Cardiac septum (tissue), 1 donor: ENCODE results near the gene EDEM1. TPM values are rescaled to one million over a fixed set of nuclear protein-coding genes. Genes with fewer than 3 reads are reported as not detected.
"Not testable (repeated sequence)": the region's sequence is repeated elsewhere in the genome, so short reads cannot be mapped to it uniquely, and the experiment has no call there.

Experiments
- DNase-seq: peaks from one replicate; pipeline ENCODE4 v3.0.0-alpha.2; 2020; ENCODE audit warnings: low spot score
- intact Hi-C: fragments of 100-400 bp; cut with DNase I; formaldehyde crosslinking; loops from one replicate; pipeline ENCODE4 v1.14.0; 2022
- total RNA-seq: library from RNA; stranded (reverse); fragmentation: NEBNext Ultra II Directional; extraction: Animal tissue kit (Norgen Biotek cat#: 25700); gene quantifications from one replicate; pipeline ENCODE4 v1.2.1, GENCODE V29; 2021
- donor health status: DM: no; HTN: no; CAD: no.

Gene EDEM1
- total RNA-seq, 1 donor from 2014 or later = 10.3 TPM

DNA sequence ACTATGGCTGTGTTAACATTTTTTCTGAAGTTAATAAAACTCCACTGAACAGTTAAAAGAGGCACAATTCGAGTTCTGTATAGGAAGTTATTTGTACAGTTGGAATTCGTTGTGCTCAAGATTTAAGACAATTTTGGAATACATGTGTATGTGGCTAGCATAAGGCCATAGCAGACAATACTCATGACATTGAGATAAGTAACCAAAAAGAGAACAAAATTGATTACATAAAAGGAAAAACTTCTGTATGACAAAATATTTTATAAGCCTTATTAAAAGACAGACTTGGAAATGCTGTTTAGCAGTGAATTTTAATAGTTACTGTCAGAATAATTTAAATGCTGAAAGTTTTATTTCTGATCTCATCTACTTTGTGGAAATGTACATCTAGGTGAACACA, 17.7 kb upstream of the EDEM1 start:
- intact Hi-C loops = no loop called here
- no peak for DNase-seq

DNA sequence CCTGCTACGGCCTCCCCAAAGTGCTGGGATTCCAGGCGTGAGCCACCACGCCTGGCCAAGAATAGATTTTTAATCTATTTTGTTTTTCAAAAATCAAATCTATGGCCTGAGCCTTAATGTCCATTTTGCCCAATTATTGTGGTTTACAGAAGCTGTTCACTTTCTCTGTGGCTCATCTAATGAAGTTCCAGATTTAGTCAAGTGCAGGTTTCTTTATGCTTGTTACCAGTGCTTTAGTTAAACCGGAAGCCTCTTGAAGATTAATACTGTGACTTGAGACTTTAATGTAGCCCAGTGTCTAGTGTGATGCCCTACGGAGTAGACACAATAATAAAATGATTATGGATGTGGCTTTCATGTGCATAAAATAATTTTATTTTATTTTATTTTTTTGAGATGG, 16.5 kb upstream of the EDEM1 start:
- intact Hi-C loops = no loop called here
- no peak for DNase-seq

DNA sequence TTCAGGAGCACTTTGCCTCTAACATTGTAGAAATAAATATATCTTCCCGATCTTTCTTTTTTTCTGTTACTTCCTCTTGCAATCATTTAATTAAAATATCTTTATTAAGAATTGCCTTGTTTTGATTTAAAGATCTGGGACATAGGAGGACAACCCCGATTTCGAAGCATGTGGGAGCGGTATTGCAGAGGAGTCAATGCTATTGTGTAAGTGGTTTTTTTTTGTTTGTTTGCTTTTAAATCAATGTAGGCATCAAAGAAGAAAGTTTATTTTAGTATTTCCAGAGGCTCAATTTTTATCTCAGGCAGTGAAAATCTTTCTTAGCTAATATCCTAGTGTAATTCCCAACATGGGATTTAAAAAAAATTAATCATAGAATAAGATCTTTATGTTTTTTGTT, 15.5 kb upstream of the EDEM1 start:
- intact Hi-C loops = no loop called here
- DNase-seq = no peak

DNA sequence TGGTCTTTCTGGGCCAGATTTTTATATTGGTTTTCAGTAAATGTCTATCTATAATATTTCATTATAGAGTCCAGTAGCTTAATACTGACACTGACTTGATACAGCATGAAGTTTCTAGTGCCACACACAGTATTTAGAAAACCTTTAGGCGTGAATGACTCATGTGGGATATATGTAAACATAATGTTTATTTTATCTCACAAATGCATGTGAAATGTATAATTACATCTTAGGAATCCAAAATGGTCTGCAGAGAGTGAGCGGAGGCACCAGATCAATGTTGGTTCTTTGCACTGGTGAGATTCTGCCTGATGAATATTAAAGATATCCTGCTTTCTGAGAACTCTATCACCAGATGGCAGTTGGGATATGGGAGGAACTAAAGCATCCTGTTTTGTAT, 8.5 kb upstream of the EDEM1 start:
- DNase-seq, intact Hi-C loops: not testable (repeated sequence)

DNA sequence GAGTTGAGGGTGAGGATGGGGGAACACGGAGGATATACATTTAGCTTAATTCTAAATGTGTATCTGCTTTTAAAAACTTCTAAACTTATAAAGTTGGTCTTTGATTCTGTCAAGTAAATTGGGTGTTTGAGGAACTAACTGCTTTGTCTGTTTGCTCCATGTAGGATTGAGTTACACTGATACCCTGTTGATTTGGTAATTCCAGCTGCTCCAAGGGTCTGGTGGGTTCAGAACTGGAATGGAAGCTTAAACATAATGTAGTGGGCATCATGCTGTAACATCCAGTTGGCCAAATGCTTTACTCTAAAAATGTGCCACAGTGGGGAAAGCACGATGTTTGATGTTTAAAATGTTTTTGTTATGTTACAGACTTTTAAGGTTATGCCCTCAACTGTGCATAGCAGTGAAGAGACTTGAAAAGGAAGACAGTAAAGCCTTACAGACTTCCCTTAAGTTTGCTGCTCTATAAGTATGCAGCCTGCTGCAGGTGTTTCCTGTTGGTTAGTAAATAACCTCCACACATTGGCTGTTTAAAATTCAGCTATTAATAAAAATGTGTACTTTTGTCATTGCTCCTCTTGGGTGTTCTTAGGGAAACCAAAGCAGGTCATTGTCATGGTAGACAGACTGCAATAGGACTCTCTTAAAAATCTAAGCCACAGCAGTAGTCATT, 5.9 kb upstream of the EDEM1 start:
- DNase-seq = no peak
- intact Hi-C loops = loop anchor here (10.0 kb wide), 1 partner anchor 467 kb away; no protein-coding TSS in a partner anchor

DNA sequence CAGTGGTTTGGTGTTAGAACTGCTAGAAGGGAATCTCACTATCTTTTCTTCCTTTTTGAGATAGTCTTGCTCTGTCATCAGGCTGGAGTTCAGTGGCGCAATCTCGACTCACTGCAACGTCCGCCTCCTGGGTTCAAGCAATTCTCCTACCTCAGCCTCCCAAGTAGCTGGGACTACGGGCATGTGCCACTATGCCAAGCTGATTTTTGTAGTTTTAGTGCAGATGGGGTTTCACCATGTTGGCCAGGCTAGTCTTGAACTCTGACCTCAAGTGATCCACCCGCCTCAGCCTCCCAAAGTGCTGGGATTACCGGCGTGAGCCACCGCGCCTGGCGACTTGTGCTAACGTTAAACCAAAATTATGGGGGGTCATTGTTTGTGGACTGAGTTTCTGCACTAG, 3.8 kb upstream of the EDEM1 start:
- intact Hi-C loops = loop anchor here (10.0 kb wide), 1 partner anchor 469 kb away; no protein-coding TSS in a partner anchor
- not testable (repeated sequence) for DNase-seq

DNA sequence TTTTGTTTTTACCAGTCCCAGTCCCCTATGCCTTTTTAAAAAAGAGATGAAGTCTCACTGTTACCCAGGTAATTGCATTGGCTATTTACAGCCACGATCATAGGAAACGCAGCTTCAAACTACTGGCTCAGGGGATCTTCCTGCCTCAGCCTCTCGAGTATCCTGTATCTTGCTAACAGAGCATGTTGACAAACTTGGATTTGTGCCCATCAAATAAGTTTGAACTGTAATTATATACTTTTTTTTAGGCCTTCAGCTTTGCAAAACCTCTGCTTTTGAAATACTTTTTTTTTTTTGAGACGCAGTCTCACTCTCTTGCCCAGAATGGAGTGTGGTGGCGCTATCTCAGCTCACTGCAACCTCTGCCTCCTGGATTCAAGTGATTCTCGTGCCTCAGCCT, 3.0 kb upstream of the EDEM1 start:
- no peak for DNase-seq
- intact Hi-C loops = loop anchor here (10.0 kb wide), 1 partner anchor 470 kb away; no protein-coding TSS in a partner anchor

DNA sequence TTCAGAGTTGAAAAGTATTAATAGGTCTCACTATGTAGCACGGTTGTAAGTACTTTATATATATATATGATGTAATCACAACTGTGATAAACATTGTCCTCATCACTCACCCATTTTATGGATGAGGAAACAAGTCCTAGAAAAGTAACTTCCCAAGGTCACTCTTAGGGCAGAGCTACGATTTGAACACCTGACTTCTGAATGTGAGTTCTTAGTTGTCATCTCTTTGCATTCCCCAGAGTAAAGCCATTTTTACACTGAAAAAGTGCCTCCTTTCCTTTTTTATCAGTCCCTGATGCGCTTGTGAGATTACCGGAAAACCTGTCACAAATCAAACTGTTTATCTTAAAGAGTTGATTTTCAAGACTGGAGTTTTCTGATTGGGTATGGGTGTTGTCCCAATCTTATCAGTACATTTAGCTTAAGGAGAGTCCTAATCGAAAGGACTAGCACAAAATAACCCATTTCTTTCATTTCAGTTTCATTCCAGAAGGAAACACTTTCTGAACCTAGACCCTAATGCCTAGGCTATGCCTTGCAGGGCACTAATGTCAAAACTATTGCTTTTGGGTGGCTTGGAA, 2.3 kb upstream of the EDEM1 start:
- no peak for DNase-seq
- intact Hi-C loops = loop anchor here (5.0 to 10.0 kb wide), 2 partner anchors 470 to 693 kb away; partner anchors contain the start of gene ITPR1

DNA sequence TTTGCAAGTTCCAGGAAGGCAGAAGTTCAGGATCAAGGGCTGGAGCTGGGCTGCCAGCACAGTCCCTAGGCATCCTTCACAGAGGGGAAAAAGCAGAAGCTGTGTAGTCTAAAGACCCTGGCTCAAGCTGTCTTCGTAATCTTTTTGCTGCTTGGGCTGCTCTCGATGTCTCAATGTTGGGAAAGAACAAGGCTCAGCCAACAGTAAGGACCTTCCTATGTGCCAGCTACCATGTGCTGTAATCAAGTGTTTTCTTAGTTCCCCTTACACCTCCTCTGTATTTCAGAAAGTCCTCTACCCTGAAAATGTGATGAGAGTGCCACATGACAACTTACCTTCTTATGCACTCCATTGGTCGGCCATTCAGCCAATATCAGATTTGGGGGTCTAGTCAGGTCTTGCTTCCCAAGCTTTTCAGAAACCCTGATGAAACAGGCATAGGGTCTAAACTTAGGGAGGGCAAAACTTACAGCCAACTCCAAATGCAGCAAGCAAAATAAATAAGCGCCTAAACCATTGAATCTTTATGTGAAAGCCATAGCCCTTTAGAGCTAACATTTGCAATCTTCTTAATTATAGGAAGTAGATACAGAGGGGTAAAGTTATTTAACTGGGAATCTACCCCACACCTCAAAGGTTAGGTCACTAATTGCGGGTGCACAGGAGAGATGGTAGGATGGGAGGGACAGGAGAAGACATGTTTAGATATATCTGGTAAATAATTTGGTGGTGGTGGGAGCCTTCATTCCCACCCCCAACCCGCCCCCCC, 1.2 kb upstream of the EDEM1 start:
- intact Hi-C loops = loop anchor here (5.0 to 10.0 kb wide), 2 partner anchors 471 to 694 kb away; partner anchors contain the start of gene ITPR1
- no peak for DNase-seq

DNA sequence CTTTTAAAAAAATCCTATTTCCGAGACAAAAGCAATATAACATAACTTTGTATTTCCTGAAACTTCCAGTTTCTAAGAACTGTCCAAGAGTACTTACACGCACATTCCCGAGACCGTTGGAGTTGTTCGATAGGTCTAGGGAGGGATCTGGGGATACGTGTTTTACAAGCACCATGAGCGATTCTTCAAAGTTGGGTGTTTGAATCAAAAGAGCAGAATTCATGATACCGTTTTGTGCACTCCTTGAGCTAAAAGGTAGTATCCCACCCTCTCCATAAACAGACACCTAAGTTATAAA, 700 bp upstream of the EDEM1 start:
- DNase-seq = no peak
- intact Hi-C loops = loop anchor here (1.0 to 10.0 kb wide), 3 partner anchors 65 to 695 kb away; partner anchors contain the start of genes ARL8B and ITPR1

DNA sequence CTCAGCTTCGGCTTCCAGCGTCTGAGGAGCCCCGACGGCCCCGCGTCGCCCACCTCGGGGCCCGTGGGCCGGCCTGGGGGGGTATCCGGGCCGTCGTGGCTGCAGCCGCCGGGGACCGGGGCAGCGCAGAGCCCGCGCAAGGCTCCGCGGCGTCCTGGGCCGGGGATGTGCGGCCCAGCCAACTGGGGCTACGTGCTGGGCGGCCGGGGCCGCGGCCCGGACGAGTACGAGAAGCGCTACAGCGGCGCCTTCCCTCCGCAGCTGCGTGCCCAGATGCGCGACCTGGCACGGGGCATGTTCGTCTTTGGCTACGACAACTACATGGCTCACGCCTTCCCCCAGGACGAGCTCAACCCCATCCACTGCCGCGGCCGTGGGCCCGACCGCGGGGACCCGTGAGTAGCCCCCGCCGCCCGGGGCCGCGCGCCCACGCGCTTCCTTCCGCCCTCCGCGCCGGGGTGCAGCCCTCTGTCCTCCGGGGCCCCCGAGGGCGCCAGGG, 462 bp downstream of the EDEM1 start:
- peak; percentile 76 for DNase-seq
- intact Hi-C loops = loop anchor here (1.0 to 10.0 kb wide), 3 partner anchors 66 to 696 kb away; partner anchors contain the start of genes ARL8B and ITPR1

DNA sequence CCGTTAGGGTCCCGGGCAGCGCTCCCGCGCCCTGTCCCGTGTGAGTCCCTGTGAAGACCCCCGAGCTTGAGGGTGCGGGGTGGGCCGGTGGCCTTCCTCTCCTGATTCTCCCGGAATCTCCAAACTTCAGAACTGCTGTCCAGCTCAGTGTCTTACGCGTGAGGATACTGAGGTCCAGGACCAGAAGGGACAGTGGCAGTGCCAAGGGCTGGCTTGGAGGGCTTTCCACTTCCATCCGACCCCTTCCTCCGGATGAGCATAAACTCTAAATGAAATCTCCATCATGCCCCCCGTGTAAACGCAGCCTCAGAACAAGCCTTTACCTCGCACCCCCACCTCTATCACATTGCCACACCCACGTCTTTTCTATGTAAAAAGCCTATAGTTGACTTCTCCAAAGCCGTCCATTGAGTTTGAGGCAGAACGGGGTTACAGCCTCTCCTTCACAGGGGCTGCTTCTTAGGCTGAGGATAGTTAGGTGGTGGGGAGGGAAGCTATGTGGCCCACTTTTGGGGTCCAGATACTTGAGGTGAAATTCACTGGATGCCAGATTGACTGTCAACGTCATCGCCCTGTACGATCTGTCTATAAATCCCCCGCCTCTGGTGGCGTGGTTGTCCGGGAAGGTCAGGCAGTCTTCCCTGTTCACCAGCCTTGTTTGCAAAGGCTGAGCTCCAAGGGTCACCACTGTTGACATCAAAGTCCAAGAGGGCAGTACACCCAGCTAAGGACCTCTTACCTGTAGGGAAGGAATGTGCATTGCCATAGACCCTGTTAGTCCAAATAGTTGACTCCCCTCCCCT, 1.1 kb downstream of the EDEM1 start:
- no peak for DNase-seq
- intact Hi-C loops = loop anchor here (5.0 to 10.0 kb wide), 2 partner anchors 474 to 696 kb away; partner anchors contain the start of gene ITPR1

DNA sequence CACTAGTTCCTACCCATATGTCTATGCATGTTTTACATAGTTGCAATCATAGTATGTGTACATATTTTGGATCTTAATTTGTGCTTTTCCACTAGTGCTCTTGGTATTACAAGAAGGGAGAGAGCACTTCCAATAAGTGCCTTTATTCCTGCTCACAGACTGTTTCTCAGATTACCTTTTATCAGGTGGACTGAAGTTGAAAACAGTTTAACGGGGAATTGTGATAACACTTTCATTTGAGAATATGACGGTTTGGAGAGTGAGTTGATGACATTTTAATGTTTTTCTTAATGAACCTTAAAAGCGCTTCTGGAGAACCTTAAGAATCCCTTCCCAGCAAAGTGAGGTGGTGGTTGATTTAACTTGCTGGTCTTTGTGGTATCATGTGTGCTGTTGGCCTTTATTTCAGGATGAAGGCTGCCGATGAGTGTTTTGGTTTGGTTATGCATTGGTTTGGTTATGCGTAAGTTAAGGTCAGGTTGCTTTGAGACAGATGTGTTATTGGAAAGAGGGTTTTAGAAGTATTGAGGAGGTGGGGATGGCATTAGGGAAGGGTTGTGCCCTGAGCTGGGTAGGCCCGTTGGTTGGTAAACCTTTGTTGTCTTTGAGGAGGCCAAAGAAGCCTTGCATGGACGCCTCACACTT, 2.8 kb downstream of the EDEM1 start:
- intact Hi-C loops = loop anchor here (10.0 kb wide), 1 partner anchor 535 kb away; no protein-coding TSS in a partner anchor

DNA sequence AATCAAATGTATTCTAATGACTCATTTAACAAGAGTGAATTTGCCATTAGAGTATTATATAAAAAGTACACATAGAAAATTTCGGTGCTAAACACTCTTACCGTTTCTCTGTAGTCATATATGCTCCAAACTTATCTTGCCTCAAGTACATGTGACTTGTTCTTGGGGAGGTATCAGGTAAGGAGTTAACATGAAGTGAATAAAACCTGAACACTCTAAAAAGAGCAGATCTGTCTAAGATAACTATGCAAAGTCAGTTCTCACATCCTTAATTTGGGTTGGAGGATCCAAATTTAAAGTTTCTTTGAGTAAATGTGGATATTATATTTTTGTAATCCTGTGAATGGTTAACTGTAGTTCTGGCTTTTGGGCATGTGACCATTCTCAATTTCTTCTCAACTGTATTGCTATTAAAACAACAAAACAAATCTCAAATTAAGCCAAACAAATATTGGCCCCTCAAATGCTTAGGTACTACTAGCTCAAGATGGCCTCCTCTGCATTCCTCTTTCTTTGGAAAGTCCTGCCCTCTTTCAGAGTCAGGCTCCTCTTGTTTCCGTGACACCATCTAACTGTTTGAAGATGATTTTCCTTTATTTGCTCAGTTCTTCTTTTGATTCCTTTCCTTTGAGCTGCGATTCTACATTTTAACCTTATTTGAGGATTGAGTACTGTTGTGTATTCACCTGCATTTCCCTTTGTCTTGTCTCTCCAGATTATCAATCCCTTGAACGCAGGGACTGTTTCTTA, 4.2 kb downstream of the EDEM1 start:
- no peak for DNase-seq
- intact Hi-C loops = loop anchor here (10.0 kb wide), 1 partner anchor 537 kb away; no protein-coding TSS in a partner anchor

More for the DNA sequence above, 2.8 kb downstream of the EDEM1 start:
- no peak for DNase-seq

DNA sequence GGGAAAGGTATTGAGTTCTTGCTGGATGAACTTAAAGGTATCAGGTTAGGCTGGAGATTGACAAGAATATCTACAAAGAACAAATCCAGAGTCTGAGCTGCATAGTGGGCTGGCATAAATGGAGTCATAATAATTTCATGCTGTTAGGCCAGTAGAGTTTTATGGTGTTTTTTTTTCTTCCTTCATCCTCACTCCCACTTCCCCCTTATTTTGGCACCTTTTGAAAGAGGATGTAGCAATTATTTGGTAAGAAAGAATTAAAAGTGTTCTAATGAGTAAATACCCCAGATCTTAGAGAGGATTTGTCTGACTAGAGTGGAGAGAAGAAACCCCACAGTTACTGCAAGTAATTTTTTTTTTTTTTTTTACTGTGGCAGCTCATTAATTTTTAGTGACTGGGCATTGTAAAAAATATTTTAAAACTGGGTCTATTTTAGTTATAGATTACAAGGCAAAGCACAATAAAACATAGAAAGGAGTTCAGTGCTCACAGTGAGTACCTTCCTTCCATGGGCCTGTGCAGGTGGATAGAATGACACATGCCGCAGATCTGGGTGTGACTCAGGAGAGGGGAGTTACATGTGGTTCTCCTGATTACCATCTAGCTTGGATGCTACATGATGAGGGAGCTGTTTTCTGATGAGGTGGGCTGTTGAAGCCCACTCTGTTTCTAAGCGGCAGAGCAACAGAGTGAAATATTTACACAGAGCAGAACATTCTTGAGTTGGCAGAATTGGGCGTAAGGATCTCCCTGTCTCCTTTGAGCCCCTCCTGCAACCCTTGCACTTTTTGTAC, 5.3 kb downstream of the EDEM1 start:
- no peak for DNase-seq
- intact Hi-C loops = loop anchor here (10.0 kb wide), 1 partner anchor 538 kb away; no protein-coding TSS in a partner anchor

DNA sequence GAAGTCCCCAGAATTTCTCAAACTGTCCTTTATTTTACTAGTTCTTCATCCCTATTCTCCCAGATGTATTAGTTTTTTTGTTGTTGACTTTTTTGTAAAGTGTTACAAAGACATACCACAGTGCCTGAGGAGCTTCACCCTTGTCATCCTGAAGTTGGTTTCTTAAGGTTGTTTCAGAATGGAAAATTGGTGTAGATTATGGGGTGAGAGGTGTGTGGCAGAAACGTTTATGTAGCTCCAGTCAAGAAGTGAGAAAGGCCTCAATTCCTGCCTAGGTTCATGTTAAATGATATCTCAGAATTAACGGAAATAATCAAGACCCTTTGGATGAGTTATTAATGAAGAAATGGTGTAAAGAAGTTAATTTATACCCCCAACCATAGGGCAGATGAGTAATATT, 6.8 kb downstream of the EDEM1 start:
- intact Hi-C loops = loop anchor here (10.0 kb wide), 1 partner anchor 540 kb away; no protein-coding TSS in a partner anchor
- no peak for DNase-seq
